Stimulated activated CD4-positive, alpha-beta T cell treated with anti-CD3 and anti-CD28 coated beads, Interleukin-12 subunit alpha, Interleukin-12 subunit beta, amount 100 ng/mL, for 48 hours (primary cell): ENCODE measurements around the gene CYP2W1.
"Not testable (repeated sequence)": the region's sequence is repeated elsewhere in the genome, so short reads cannot be mapped to it uniquely, and the experiment has no call there.

ENCODE experiments used
- DNase-seq, 3 donors: peaks; one replicate each; pipeline ENCODE4 v3.0.0-alpha.2; 2020; ENCODE audit warnings: low read depth in 2 of 3, low spot score in 1 of 3

CYP2W1 gene

GRCh38 chr7:951881-952547, 31.0 kb upstream of the CYP2W1 start:
- DNase-seq: no peak

GRCh38 chr7:952548-953441, 30.2 kb upstream of the CYP2W1 start:
- no peak for DNase-seq

GRCh38 chr7:953547-954327, 29.2 kb upstream of the CYP2W1 start:
- DNase-seq: no peak

- DNase-seq: peak; percentile 15 to 52 (median 37)
These were observed 28.4 kb upstream of the CYP2W1 start, which contains the start of gene ADAP1 for GRCh38 chr7:954330-955238. TSS of gene ADAP1 (minus strand) at chr7:954680. CDS start at chr7:954477, 203 bp downstream.

GRCh38 chr7:956031-956430, 26.9 kb upstream of the CYP2W1 start:
- no peak for DNase-seq

GRCh38 chr7:957418-958220, 25.4 kb upstream of the CYP2W1 start:
- DNase-seq: no peak

GRCh38 chr7:958221-959200, 24.5 kb upstream of the CYP2W1 start:
- no peak for DNase-seq

GRCh38 chr7:959271-959670, 23.7 kb upstream of the CYP2W1 start:
- DNase-seq: no peak

GRCh38 chr7:959740-960139, 23.2 kb upstream of the CYP2W1 start:
- DNase-seq: not testable (repeated sequence)

- no peak for DNase-seq
These were observed 22.6 kb upstream of the CYP2W1 start for GRCh38 chr7:960269-960871.

GRCh38 chr7:960972-961371, 22.0 kb upstream of the CYP2W1 start:
- not testable (repeated sequence) for DNase-seq

GRCh38 chr7:961546-962400, 21.2 kb upstream of the CYP2W1 start:
- no peak for DNase-seq

GRCh38 chr7:962401-963081, 20.4 kb upstream of the CYP2W1 start:
- DNase-seq: no peak

- DNase-seq: no peak
These were observed 19.5 kb upstream of the CYP2W1 start for GRCh38 chr7:963236-964078.

GRCh38 chr7:964401-965231, 18.4 kb upstream of the CYP2W1 start:
- no peak for DNase-seq
